HG02885 (cell line): ENCODE results near the gene EPS15.
"Not testable (repeated sequence)": the region's sequence is repeated elsewhere in the genome, so short reads cannot be mapped to it uniquely, and the experiment has no call there.

ENCODE experiments used
- ATAC-seq: cut with Tn5 transposase; IDR thresholded peaks from one replicate; pipeline ENCODE4 v1.9.1; 2021; ENCODE audit warnings: mild to moderate bottlenecking; ENCODE audit not compliant: unreplicated experiment, poor library complexity

EPS15 gene

GRCh38 chr1:51433972-51434510 lies 85.0 kb downstream of the EPS15 start:
- no peak for ATAC-seq

GRCh38 chr1:51433269-51433971 lies 85.6 kb downstream of the EPS15 start:
- ATAC-seq, result no peak

GRCh38 chr1:51432146-51432545 lies 86.9 kb downstream of the EPS15 start:
- ATAC-seq, result no peak

DNA sequence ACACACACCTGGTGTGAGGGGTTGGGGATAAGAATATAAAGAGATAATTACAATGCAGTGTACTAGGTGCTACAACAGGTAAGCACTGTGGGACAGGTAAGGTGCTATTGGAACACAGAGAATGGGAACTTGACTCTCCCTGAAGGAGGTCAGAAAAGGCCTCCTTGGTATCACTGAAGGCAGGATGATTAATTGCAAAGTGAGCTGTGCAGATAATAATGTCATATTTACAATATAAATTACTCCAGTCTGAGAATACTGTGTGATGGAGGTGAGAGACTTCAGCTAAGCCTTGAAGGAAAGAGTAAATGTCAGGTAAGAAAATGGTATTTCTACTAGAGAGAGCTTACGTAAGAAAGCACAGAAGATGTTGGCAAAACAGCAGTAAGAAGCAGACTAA lies 91.6 kb downstream of the EPS15 start:
- no peak for ATAC-seq

- ATAC-seq, result no peak
These were observed 93.1 kb downstream of the EPS15 start for GRCh38 chr1:51425955-51426354.

DNA sequence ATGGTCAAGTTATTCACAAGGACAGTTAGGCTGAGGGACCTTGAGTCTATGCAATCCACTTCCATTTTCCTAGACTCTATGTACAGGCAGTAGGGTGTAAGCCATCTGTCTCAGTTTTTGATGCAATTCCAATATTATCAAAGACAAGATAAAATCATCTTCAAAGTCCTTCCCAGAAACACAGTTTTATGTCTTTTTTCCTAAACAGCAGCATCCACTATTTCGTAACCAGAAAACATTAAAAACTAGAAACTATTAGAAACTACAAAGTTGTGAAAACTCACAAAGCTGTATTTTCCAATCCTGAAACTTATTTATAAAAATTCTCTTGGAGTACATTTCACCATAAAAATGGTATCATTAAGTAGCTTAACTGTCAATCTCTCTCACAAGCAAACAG lies 93.8 kb downstream of the EPS15 start:
- ATAC-seq, result no peak

GRCh38 chr1:51423073-51423821 lies 95.8 kb downstream of the EPS15 start:
- ATAC-seq, result no peak

DNA sequence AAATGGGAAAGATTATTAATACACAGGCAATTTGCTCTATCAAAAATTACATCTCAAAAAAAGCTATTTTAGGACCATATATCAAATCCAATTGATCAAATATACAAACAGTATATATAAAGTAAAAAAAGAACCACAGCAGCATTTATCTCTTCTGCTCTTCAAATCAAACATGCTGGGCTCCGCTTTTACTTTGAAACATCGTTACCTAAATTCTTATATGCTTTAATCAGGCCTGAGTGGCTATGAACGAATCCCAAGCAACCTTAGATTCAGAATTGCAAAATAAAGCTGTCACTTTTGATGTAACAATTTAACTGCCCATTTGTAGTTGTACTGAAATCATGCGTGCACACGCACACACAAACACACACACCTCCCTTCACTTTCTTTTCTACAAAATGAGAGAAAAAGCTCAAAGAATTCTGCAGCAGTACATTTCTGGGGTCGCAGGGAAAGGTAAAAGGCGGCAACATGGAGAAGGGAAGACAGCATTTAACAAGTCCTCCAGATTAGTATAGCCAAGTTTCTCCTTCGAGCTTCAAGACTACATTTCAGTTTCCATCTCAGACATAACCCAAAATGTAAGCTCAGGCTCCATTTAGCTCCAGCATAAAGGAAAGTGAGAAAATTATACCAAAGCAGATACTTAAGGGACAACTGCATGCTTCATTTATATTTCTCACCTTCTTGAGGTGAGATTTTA lies 96.5 kb downstream of the EPS15 start:
- ATAC-seq, result no peak

DNA sequence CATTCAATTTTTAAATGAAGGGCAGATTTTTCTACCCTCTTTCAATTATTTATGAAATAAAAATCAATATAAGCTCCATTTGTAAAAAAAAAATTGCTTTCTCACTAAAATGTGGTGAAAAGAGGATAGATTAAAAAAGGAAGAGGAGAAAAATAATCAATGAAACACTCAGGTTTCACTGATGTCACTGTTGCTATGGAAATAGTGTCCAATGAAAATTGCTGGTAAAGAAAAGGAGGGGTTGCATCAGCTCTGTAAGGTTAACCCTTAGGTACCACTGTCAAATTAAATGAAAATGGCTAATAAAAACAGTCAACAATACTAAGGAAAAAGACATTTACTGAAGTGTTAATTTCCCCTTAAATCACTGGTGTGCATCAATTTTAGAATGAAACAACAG lies 97.1 kb downstream of the EPS15 start:
- ATAC-seq, result peak; percentile 50

- ATAC-seq, result no peak
These were observed 98.0 kb downstream of the EPS15 start for GRCh38 chr1:51420867-51421627.

DNA sequence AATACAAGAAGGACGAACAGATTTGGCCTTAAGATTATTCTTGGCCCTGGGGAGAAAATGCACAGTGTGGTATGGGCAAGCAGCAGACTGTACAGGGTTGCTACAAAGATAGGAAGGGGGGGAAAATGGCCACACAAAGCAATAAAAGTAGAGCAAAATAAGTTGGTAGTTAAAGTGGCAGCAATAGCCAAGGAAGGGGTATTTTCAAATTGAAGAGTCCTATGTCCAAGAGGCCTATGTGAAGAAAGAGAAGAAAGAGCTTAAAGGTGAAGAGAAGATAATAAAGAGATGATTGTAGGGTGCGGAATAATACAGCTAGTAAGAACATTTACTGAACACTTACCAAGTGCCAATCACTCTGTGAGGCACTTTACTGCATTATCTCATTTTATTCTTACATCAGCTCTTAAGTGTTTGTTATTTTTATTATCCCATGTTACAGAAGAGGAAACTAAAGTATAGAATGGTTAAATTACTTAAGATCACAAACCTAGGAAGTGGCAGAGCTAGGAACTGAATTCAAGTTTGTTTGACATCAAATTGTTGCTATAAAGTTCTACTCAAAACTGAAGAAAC lies 100.6 kb downstream of the EPS15 start:
- no peak for ATAC-seq

- no peak for ATAC-seq
These were observed 101.3 kb downstream of the EPS15 start for GRCh38 chr1:51417496-51418383.

GRCh38 chr1:51416910-51417309 lies 102.2 kb downstream of the EPS15 start:
- ATAC-seq, result no peak

DNA sequence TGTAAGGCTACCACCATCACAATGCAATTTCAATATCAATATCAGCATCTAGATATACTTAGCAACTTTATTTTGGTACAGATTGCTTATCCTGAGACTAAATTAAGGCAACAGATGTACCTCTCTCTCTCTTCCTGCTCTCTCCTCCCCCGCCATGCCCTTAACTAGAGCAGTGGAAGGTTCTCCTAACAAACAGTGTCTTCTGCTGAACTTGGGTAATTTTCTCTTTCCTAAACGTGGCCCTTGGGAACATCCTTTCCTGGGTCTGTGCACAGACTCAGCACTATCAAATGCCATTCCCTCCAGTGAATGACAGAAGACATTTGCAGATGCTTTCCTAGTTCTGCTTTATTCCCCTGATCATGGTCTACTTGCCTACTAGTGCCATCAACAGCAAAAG lies 103.1 kb downstream of the EPS15 start:
- ATAC-seq, result no peak

GRCh38 chr1:51414811-51415210 lies 104.3 kb downstream of the EPS15 start:
- no peak for ATAC-seq

DNA sequence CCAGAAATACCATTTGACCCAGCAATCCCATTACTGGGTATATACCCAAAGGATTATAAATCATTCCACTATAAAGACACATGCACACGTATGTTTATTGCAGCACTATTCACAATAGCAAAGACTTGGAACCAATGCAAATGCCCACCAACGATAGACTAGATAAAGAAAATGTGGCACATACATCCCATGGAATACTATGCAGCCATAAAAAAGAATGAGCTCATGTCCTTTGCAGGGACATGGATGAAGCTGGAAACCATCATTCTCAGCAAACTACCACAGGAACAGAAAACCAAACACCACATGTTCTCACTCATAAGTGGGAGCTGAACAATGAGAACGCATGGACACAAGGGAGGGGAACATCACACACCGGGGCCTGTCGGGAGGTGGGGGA lies 107.2 kb downstream of the EPS15 start:
- not testable (repeated sequence) for ATAC-seq

DNA sequence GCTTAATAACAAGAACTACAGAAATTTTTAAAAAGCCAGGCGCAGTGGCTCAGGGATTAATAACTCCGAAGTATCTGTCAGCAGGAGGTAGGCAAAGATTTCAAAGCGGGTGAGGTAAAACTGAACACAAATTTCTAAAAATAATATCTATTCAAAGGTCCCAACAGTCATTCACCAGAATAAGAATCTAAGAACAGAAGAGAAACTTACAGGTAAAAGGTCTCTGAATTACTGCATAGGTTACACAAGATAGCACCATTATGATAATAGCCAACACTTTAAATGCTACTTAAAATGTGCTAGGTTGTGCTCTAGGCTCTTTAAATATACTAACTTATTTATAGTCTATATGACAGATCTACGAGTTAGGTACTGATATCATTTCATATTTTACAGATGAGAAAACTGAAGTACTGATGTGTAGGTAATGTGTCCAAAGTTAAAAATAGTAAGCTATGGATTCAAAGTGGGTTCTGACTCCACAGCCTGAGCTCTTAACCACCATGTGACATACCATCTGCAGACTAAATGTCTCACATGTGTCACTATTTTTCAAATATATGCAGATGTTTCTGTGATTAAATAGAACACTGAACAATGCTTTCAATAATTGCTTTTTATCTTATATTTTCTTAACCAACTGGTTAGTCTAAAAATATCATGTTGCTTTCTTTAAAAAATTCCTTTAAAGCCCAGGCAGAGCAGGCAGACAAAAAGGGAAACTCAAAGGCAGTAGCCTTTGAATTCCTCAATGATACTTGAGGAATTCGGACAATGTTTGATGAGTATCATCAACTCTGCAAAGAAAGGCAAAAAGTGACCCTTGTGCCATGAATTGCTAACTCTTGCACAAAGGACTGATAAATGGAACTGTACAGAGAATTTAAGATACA lies 108.3 kb downstream of the EPS15 start:
- ATAC-seq, result no peak
